ENCODE data around the gene VAPA. TPM values are rescaled to one million over a fixed set of nuclear protein-coding genes. Genes with fewer than 3 reads are reported as not detected.

The VAPA gene
- total and polyA plus RNA-seq, 2 donors (not counting 1 experiment from before 2014, with no cell fraction given), result 47.7 to 109 TPM

GRCh38 chr18:9884090-9884489 lies 29.7 kb upstream of the VAPA start:
- intact Hi-C loops (cut with micrococcal nuclease), result no loop called here
- no peaks in the 10 kb centered on the region for H3K27me3 ChIP-seq (replicated peaks in 1 of 4; ENCODE audit: control extremely low read depth in 1 of 4, control insufficient read depth in 3 of 4, insufficient read depth in 4 of 4, low read length in 3 of 4)
- no peak overlapping the region for H2AFZ ChIP-seq (ENCODE audit: insufficient read depth, low read depth, low read length, poor library complexity, severe bottlenecking)
- H3K4me3 ChIP-seq (ENCODE audit: control extremely low read depth in 1 of 5, extremely low read depth in 1 of 5, insufficient read depth in 1 of 5, low read depth in 2 of 5, low read length in 4 of 5), result no peak overlapping the region
- H4K20me1 ChIP-seq (ENCODE audit: control insufficient read depth, insufficient read depth, low read length, poor library complexity, severe bottlenecking), result no peaks in the 10 kb centered on the region
- DNase-seq, result no peak
- Mint-ChIP-seq H3K9me3 (ENCODE audit: insufficient read depth) (no peaks in the 10 kb centered on the region), H3K27me3 (peaks cover 3% of the 10 kb centered on the region), H3K27ac (no peak overlapping the region), H3K4me3 (no peak overlapping the region), H3K4me1 (no peaks in the 10 kb centered on the region)
- ChIA-PET POLR2A (no interaction called here), CTCF (no interaction called here)
- no peak overlapping the region for H3K9ac ChIP-seq (ENCODE audit: low read length)
- TF ChIP-seq EZH2 (IDR thresholded peaks at IDR 0.05; ENCODE audit: borderline replicate concordance, insufficient read depth, low read depth, low read length, poor library complexity, severe bottlenecking) (no peak), CTCF (IDR thresholded peaks at IDR 0.05) (no peak)
- no peak overlapping the region for H3K27ac ChIP-seq (ENCODE audit: low read length in 2 of 2)
- H3K9me3 ChIP-seq (ENCODE audit: control extremely low read depth in 1 of 3, control insufficient read depth in 2 of 3, insufficient read depth in 1 of 3, low read length in 2 of 3), result no peaks in the 10 kb centered on the region
- H3K4me2 ChIP-seq (replicated peaks; ENCODE audit: low read depth, low read length, poor library complexity, severe bottlenecking), result no peak overlapping the region
- no peaks in the 10 kb centered on the region for H3K79me2 ChIP-seq (ENCODE audit: control insufficient read depth, insufficient read depth, low read length)
- 80% methylated on average over 1 of the region's 6 CpGs for whole genome bisulfite sequencing (ENCODE audit: insufficient coverage)
- H3K4me1 ChIP-seq (ENCODE audit: control insufficient read depth in 2 of 2, insufficient read depth in 2 of 2, low read length in 2 of 2), result no peaks in the 10 kb centered on the region
- H3K36me3 ChIP-seq (replicated peaks in 1 of 2; ENCODE audit: control extremely low read depth in 1 of 2, control insufficient read depth in 1 of 2, extremely low read depth in 1 of 2, insufficient read depth in 2 of 2, low read length in 1 of 2), result no peaks in the 10 kb centered on the region
- ATAC-seq (ENCODE audit: low read depth), result no peak

GRCh38 chr18:9884532-9885140 lies 29.2 kb upstream of the VAPA start:
- Mint-ChIP-seq H3K4me3 (no peak overlapping the region), H3K27ac (no peak overlapping the region), H3K27me3 (peaks cover 3% of the 10 kb centered on the region), H3K9me3 (ENCODE audit: insufficient read depth) (no peaks in the 10 kb centered on the region), H3K4me1 (no peaks in the 10 kb centered on the region)
- Histone ChIP-seq H3K27me3 (replicated peaks in 1 of 4; ENCODE audit: control extremely low read depth in 1 of 4, control insufficient read depth in 3 of 4, insufficient read depth in 4 of 4, low read length in 3 of 4) (no peaks in the 10 kb centered on the region), H3K36me3 (replicated peaks in 1 of 2; ENCODE audit: control extremely low read depth in 1 of 2, control insufficient read depth in 1 of 2, extremely low read depth in 1 of 2, insufficient read depth in 2 of 2, low read length in 1 of 2) (no peaks in the 10 kb centered on the region), H3K9ac (ENCODE audit: low read length) (no peak overlapping the region), H4K20me1 (ENCODE audit: control insufficient read depth, insufficient read depth, low read length, poor library complexity, severe bottlenecking) (no peaks in the 10 kb centered on the region), H2AFZ (ENCODE audit: insufficient read depth, low read depth, low read length, poor library complexity, severe bottlenecking) (no peak overlapping the region), H3K4me3 (ENCODE audit: control extremely low read depth in 1 of 5, extremely low read depth in 1 of 5, insufficient read depth in 1 of 5, low read depth in 2 of 5, low read length in 4 of 5) (no peak overlapping the region), H3K27ac (ENCODE audit: low read length in 2 of 2) (no peak overlapping the region), H3K4me2 (replicated peaks; ENCODE audit: low read depth, low read length, poor library complexity, severe bottlenecking) (no peak overlapping the region), H3K9me3 (ENCODE audit: control extremely low read depth in 1 of 3, control insufficient read depth in 2 of 3, insufficient read depth in 1 of 3, low read length in 2 of 3) (no peaks in the 10 kb centered on the region), H3K79me2 (ENCODE audit: control insufficient read depth, insufficient read depth, low read length) (no peaks in the 10 kb centered on the region), H3K4me1 (ENCODE audit: control insufficient read depth in 2 of 2, insufficient read depth in 2 of 2, low read length in 2 of 2) (no peaks in the 10 kb centered on the region)
- intact Hi-C loops (cut with micrococcal nuclease), result no loop called here
- WGBS (ENCODE audit: insufficient coverage), result 100% methylated on average over 4 of the region's 12 CpGs
- TF ChIP-seq CTCF (IDR thresholded peaks at IDR 0.05), result no peak
- no peak for TF ChIP-seq EZH2 (IDR thresholded peaks at IDR 0.05; ENCODE audit: borderline replicate concordance, insufficient read depth, low read depth, low read length, poor library complexity, severe bottlenecking)
- CTCF ChIA-PET, result no interaction called here
- no peak for DNase-seq
- POLR2A ChIA-PET, result no interaction called here
- ATAC-seq (ENCODE audit: low read depth), result no peak

Measured in B cell (primary cell).